BE2C (cell line): ENCODE data around the gene SCYGR8.
"Not testable (repeated sequence)": the region's sequence is repeated elsewhere in the genome, so short reads cannot be mapped to it uniquely, and the experiment has no call there.

Source experiments
- DNase-seq: peaks from one replicate; pipeline ENCODE4 v3.0.0-alpha.2; 2020
- H3K27me3 ChIP-seq: fragments of 250-450 bp; sonication (Bioruptor Pico); 2 replicates; pipeline ENCODE4 v1.5.1; 2020; ENCODE audit warnings: mild to moderate bottlenecking
- H3K36me3 ChIP-seq: fragments of 250-450 bp; sonication (Bioruptor Pico); 2 replicates; pipeline ENCODE4 v1.5.1; 2020; ENCODE audit warnings: mild to moderate bottlenecking
- H3K4me1 ChIP-seq: fragments of 250-450 bp; sonication (Bioruptor Pico); 2 replicates; pipeline ENCODE4 v1.5.1; 2020
- H3K4me3 ChIP-seq: 2 replicates; pipeline ENCODE4 v1.5.1; 2011; ENCODE audit warnings: low read depth, low read length
- H3K9me3 ChIP-seq: fragments of 250-450 bp; sonication (Bioruptor Pico); 2 replicates; pipeline ENCODE4 v1.5.1; 2020
- CTCF ChIP-seq: IDR thresholded peaks from 2 replicates; pipeline ENCODE4 v1.5.1; 2012; ENCODE audit warnings: mild to moderate bottlenecking, low read depth, low read length

SCYGR8 gene

GRCh38 chr2:227720680-227721079, 25.0 kb upstream of the SCYGR8 start:
- H3K27me3 ChIP-seq, result peaks cover 17% of the 10 kb centered on the region
- no peaks in the 10 kb centered on the region for H3K9me3 ChIP-seq
- H3K36me3 ChIP-seq, result no peaks in the 10 kb centered on the region
- TF ChIP-seq CTCF, result no peak
- H3K4me1 ChIP-seq, result no peaks in the 10 kb centered on the region
- H3K4me3 ChIP-seq, result no peak overlapping the region
- DNase-seq, result no peak

- not testable (repeated sequence) for H3K4me1 ChIP-seq, H3K36me3 ChIP-seq, H3K4me3 ChIP-seq, DNase-seq, H3K9me3 ChIP-seq, H3K27me3 ChIP-seq
These were observed 22.9 kb upstream of the SCYGR8 start for GRCh38 chr2:227722821-227723220.

GRCh38 chr2:227724394-227725039, 21.2 kb upstream of the SCYGR8 start, which contains the start of gene SCYGR6:
Gene SCYGR6, minus strand, starts transcription at chr2:227724757. Its CDS starts 0 bp downstream, at chr2:227724757.
- H3K27me3 ChIP-seq, result peaks cover 4% of the 10 kb centered on the region
- no peak for DNase-seq
- H3K4me3 ChIP-seq, result no peak within 1 kb of the TSS
- H3K4me1 ChIP-seq, result no peaks in the 10 kb centered on the region
- H3K9me3 ChIP-seq, result no peaks in the 10 kb centered on the region
- H3K36me3 ChIP-seq, result no peaks in the 10 kb centered on the region
- no peak for TF ChIP-seq CTCF

- no peak for DNase-seq
- H3K4me3 ChIP-seq, result no peak within 1 kb of the TSS
These were observed 17.7 kb upstream of the SCYGR8 start, which contains the start of gene SCYGR7 for GRCh38 chr2:227728035-227728434. Gene SCYGR7, plus strand, starts transcription at chr2:227728335. Its CDS starts 0 bp downstream, at chr2:227728335.

GRCh38 chr2:227739351-227739750, 6.3 kb upstream of the SCYGR8 start:
- H3K9me3 ChIP-seq, result no peaks in the 10 kb centered on the region
- no peak overlapping the region for H3K4me3 ChIP-seq
- H3K4me1 ChIP-seq, result no peaks in the 10 kb centered on the region
- TF ChIP-seq CTCF, result no peak
- H3K36me3 ChIP-seq, result no peaks in the 10 kb centered on the region
- H3K27me3 ChIP-seq, result no peaks in the 10 kb centered on the region
- no peak for DNase-seq

More at GRCh38 chr2:227728035-227728434, 17.7 kb upstream of the SCYGR8 start, which contains the start of gene SCYGR7:
- TF ChIP-seq CTCF, result no peak
- Histone ChIP-seq H3K4me1 (no peaks in the 10 kb centered on the region), H3K36me3 (no peaks in the 10 kb centered on the region), H3K9me3 (no peaks in the 10 kb centered on the region), H3K27me3 (peaks cover 4% of the 10 kb centered on the region)

GRCh38 chr2:227740705-227741104, 5.0 kb upstream of the SCYGR8 start:
- not testable (repeated sequence) for DNase-seq, H3K4me1 ChIP-seq, H3K9me3 ChIP-seq, H3K4me3 ChIP-seq, H3K27me3 ChIP-seq, H3K36me3 ChIP-seq
- peak; percentile 17 for TF ChIP-seq CTCF

GRCh38 chr2:227748079-227748478, 2.4 kb downstream of the SCYGR8 start:
- peak; percentile 19 for DNase-seq
- Histone ChIP-seq H3K9me3 (no peaks in the 10 kb centered on the region), H3K36me3 (no peaks in the 10 kb centered on the region), H3K4me1 (no peaks in the 10 kb centered on the region), H3K4me3 (no peak overlapping the region), H3K27me3 (no peaks in the 10 kb centered on the region)
- TF ChIP-seq CTCF, result peak; percentile 23; the same call in 1 of the 2 replicates

- H3K27me3 ChIP-seq, H3K36me3 ChIP-seq, H3K9me3 ChIP-seq, H3K4me3 ChIP-seq, H3K4me1 ChIP-seq, DNase-seq: not testable (repeated sequence)
These were observed 10.6 kb downstream of the SCYGR8 start for GRCh38 chr2:227756261-227756660.
